ENCODE measurements around the gene PCNX3. TPM values are rescaled to one million over a fixed set of nuclear protein-coding genes. Genes with fewer than 3 reads are reported as not detected.

PCNX3 gene
- total and polyA plus RNA-seq, 2 of the 13 experiments (the other 11 are each of a cell fraction or from before 2014, with no cell fraction given) = 16.2 to 23.0 TPM

- TF ChIP-seq MED8 (CRISPR knock-in tag; IDR thresholded peaks at IDR 0.05; ENCODE audit: insufficient replicate concordance) (no peak), BRF2 (CRISPR knock-in tag; IDR thresholded peaks at IDR 0.05) (no peak), NCOA1 (CRISPR knock-in tag; IDR thresholded peaks at IDR 0.05) (no peak), U2AF1 (optimal IDR thresholded peaks at IDR 0.05; ENCODE audit: low read depth, low read length) (no peak), SIX4 (CRISPR knock-in tag; IDR thresholded peaks at IDR 0.05) (no peak), CAMTA2 (CRISPR knock-in tag; IDR thresholded peaks at IDR 0.05; ENCODE audit: borderline replicate concordance) (no peak), MYPOP (CRISPR knock-in tag; IDR thresholded peaks at IDR 0.05) (no peak), ZNF740 (CRISPR knock-in tag; IDR thresholded peaks at IDR 0.05) (no peak), ZMYM2 (CRISPR knock-in tag; IDR thresholded peaks at IDR 0.05) (0 out of 2 replicates have a peak, but pooled peaks have one; percentile 16), CERS6 (CRISPR knock-in tag; IDR thresholded peaks at IDR 0.05) (no peak), ZNF3 (CRISPR knock-in tag; IDR thresholded peaks at IDR 0.05) (no peak), ZBTB8A (CRISPR knock-in tag; IDR thresholded peaks at IDR 0.05; ENCODE audit: borderline replicate concordance, low read depth) (no peak), ZBTB34 (CRISPR knock-in tag; IDR thresholded peaks at IDR 0.05) (no peak), ZNF253 (CRISPR knock-in tag; IDR thresholded peaks at IDR 0.05; ENCODE audit: borderline replicate concordance) (no peak), GMEB2 (CRISPR knock-in tag; IDR thresholded peaks at IDR 0.05; ENCODE audit: low read depth) (no peak), SOX6 (IDR thresholded peaks at IDR 0.05) (no peak), SOX6 (CRISPR knock-in tag; IDR thresholded peaks at IDR 0.05) (0 out of 2 replicates have a peak, but pooled peaks have one; percentile 13), YEATS4 (CRISPR knock-in tag; IDR thresholded peaks at IDR 0.05; ENCODE audit: borderline replicate concordance) (no peak), ELF4 (CRISPR knock-in tag; IDR thresholded peaks at IDR 0.05; ENCODE audit: borderline replicate concordance) (no peak), BRD4 (CRISPR knock-in tag; IDR thresholded peaks at IDR 0.05) (no peak), HOXA5 (CRISPR knock-in tag; IDR thresholded peaks at IDR 0.05) (no peak)
- TF ChIP-seq, protein P1, sequence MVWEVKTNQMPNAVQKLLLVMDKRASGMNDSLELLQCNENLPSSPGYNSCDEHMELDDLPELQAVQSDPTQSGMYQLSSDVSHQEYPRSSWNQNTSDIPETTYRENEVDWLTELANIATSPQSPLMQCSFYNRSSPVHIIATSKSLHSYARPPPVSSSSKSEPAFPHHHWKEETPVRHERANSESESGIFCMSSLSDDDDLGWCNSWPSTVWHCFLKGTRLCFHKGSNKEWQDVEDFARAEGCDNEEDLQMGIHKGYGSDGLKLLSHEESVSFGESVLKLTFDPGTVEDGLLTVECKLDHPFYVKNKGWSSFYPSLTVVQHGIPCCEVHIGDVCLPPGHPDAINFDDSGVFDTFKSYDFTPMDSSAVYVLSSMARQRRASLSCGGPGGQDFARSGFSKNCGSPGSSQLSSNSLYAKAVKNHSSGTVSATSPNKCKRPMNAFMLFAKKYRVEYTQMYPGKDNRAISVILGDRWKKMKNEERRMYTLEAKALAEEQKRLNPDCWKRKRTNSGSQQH (CRISPR knock-in tag; IDR thresholded peaks at IDR 0.05; ENCODE audit: low read depth) = no peak
These were observed 27.1 kb upstream of the PCNX3 start (continued) for GRCh38 chr11:65588199-65589054.
